Measurements from ENCODE around the gene SLC10A2. TPM values are rescaled to one million over a fixed set of nuclear protein-coding genes. Genes with fewer than 3 reads are reported as not detected.

SLC10A2 gene
- total RNA-seq, 4 donors from 2014 or later: 5.0 to 579 (median 421) TPM

DNA sequence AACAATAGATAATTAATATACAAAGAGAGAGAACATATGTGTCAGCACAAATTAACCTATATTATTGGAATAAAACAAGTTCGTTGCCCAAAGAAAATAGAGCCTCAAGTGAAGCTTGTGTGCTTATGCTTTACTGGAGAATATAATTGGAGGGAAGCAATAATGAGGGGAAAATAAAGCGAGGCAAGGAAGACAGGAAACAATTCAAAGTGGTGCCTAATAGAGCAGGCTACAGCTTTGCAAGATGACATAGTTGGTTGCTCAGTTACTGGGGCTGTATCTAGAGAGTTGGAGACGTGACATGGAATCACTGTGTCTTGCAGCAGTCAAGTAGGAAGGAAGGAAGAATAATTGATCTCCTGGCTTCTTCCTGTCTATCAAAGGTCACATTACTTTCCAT is 21.1 kb upstream of the SLC10A2 start:
- no peaks in the 10 kb centered on the region for H3K36me3 ChIP-seq
- H3K4me3 ChIP-seq: no peak overlapping the region
- no peaks in the 10 kb centered on the region for H3K27me3 ChIP-seq
- no peaks in the 10 kb centered on the region for H3K4me1 ChIP-seq
- no peaks in the 10 kb centered on the region for H3K9me3 ChIP-seq
- no peak overlapping the region for H3K27ac ChIP-seq
- DNase-seq: no peak
- TF ChIP-seq POLR2A (IDR thresholded peaks at IDR 0.05) (no peak), CTCF (IDR thresholded peaks at IDR 0.05) (no peak)

- Histone ChIP-seq H3K4me1 (no peaks in the 10 kb centered on the region), H3K27ac (no peak overlapping the region), H3K27me3 (no peaks in the 10 kb centered on the region), H3K9me3 (no peaks in the 10 kb centered on the region), H3K4me3 (no peak overlapping the region), H3K36me3 (no peaks in the 10 kb centered on the region)
- no peak for DNase-seq
- TF ChIP-seq POLR2A (IDR thresholded peaks at IDR 0.05) (no peak), CTCF (IDR thresholded peaks at IDR 0.05) (no peak)
These were observed 15.2 kb upstream of the SLC10A2 start for GRCh38 chr13:103081435-103081834.

DNA sequence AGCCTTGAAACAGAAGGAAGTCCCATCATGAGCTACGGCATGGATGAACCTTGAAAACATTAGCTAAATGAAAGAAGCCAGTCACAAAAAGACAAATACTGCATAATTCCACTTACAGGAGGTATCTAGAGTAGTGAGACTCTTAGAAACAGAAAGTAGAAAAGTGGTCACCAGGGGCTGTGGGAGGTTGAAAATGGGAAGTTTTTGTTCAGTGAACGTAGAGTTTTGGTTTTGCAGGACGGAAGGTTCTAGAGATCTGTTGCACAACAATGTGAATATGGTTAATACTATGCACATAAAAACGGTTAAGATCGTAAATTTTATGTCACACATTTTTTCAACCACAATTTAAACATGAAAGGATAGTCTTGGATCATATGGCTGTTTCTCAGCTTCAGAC is 11.9 kb upstream of the SLC10A2 start:
- DNase-seq: no peak
- Histone ChIP-seq H3K36me3 (no peaks in the 10 kb centered on the region), H3K4me3 (no peak overlapping the region), H3K9me3 (no peaks in the 10 kb centered on the region), H3K27me3 (no peaks in the 10 kb centered on the region), H3K4me1 (no peaks in the 10 kb centered on the region), H3K27ac (no peak overlapping the region)
- TF ChIP-seq CTCF (IDR thresholded peaks at IDR 0.05) (no peak), POLR2A (IDR thresholded peaks at IDR 0.05) (no peak)

GRCh38 chr13:103068836-103069235 is 2.6 kb upstream of the SLC10A2 start:
- Histone ChIP-seq H3K4me3 (no peak overlapping the region), H3K36me3 (no peaks in the 10 kb centered on the region), H3K9me3 (no peaks in the 10 kb centered on the region), H3K27me3 (no peaks in the 10 kb centered on the region), H3K4me1 (peaks cover 0 to 11% (median 0%) of the 10 kb centered on the region in 4 donors), H3K27ac (peak overlapping the region in 1 of 4 donors; percentile 89)
- TF ChIP-seq POLR2A (IDR thresholded peaks at IDR 0.05): no peak
- no peak for TF ChIP-seq CTCF (IDR thresholded peaks at IDR 0.05)
- no peak for DNase-seq

- Histone ChIP-seq H3K27me3 (no peaks in the 10 kb centered on the region), H3K27ac (peak overlapping the region in 3 of 4 donors; percentile 52 to 89 (median 60)), H3K4me3 (peak overlapping the region in 1 of 4 donors; percentile 25), H3K4me1 (peaks cover 0 to 11% (median 0%) of the 10 kb centered on the region in 4 donors), H3K36me3 (no peaks in the 10 kb centered on the region), H3K9me3 (no peaks in the 10 kb centered on the region)
- TF ChIP-seq CTCF (IDR thresholded peaks at IDR 0.05) (peak in 4 of 6 experiments; percentile 28 to 87 (median 86)), POLR2A (IDR thresholded peaks at IDR 0.05) (no peak)
- DNase-seq: peak in 2 of 3 donors; percentile 85 to 89
These were observed 1.7 kb upstream of the SLC10A2 start for GRCh38 chr13:103067751-103068555.

All from Peyer's patch (tissue), 4 donors.